GM12878 (cell line): ENCODE results near the gene ROBO1. TPM values are rescaled to one million over a fixed set of nuclear protein-coding genes. Genes with fewer than 3 reads are reported as not detected.

Source experiments
- BCLAF1 ChIP-seq: fragments of 450-650 bp; IDR thresholded peaks from 2 replicates; pipeline ENCODE4 v1.6.1; 2017; ENCODE audit warnings: antibody characterized with exemption, mild to moderate bottlenecking, moderate library complexity
- EGR1 ChIP-seq, 2 experiments: IDR thresholded peaks; 1 replicate in 1 of 2; 2 replicates in 1 of 2; pipeline ENCODE4 v1.6.1; 2011 to 2012; ENCODE audit warnings: low read depth in 2 of 2, low read length in 2 of 2, borderline replicate concordance in 1 of 2, mild to moderate bottlenecking in 1 of 2, moderate library complexity in 1 of 2
- IKZF1 ChIP-seq: fragments of 450-650 bp; conservative IDR thresholded peaks from 2 replicates; pipeline ENCODE4 v1.6.1; 2017; ENCODE audit warnings: antibody characterized with exemption, mild to moderate bottlenecking
- PAX8 ChIP-seq: fragments of 450-650 bp; IDR thresholded peaks from 2 replicates; pipeline ENCODE4 v1.6.1; 2017; ENCODE audit warnings: mild to moderate bottlenecking, moderate library complexity
- RBBP5 ChIP-seq: fragments of 200-600 bp; sonication (generic); conservative IDR thresholded peaks from 2 replicates; pipeline ENCODE4 v1.6.1; 2016
- SMC3 ChIP-seq: IDR thresholded peaks from 2 replicates; pipeline ENCODE4 v1.6.1; 2011; ENCODE audit warnings: low read length, improper control_type of control experiment, borderline replicate concordance
- SP1 ChIP-seq: IDR thresholded peaks from one replicate; pipeline ENCODE4 v1.6.1; 2011; ENCODE audit warnings: low read depth, low read length
- TCF12 ChIP-seq: IDR thresholded peaks from 2 replicates; pipeline ENCODE4 v1.6.1; 2011; ENCODE audit warnings: low read depth, mild to moderate bottlenecking, low read length
- polyA plus RNA-seq, 11 experiments: library from polyadenylated mRNA; depleted of rRNA in 4 of 11; unstranded in 6 of 11; stranded (reverse) in 5 of 11; fragments of >200 nt; fragmentation: Nextera tagmentation in 4 of 11; fragmentation: Illumina TruSeq in 1 of 11; extraction: Ambion mirVana in 4 of 11; extraction: Trizol in 1 of 11; gene quantifications; 1 replicate in 1 of 11; 2 replicates in 10 of 11; pipeline versions ENCODE4 v1.2.1 to v1.2.3, GENCODE V29; 2011 to 2016; ENCODE audit warnings: inconsistent platforms in 2 of 11, missing spikeins in 2 of 11, low read depth in 1 of 11
- total RNA-seq, 4 experiments: library from RNA; depleted of rRNA in 3 of 4; stranded (reverse); fragments of >200 nt in 3 of 4; fragmentation: Illumina TruSeq in 1 of 4; extraction: Trizol in 1 of 4; gene quantifications; 2 replicates each; pipeline versions ENCODE4 v1.2.1 to v1.2.3, GENCODE V29; 2013 to 2021
- TF ChIP-seq, protein P1 (sequence below): IDR thresholded peaks from 2 replicates; pipeline ENCODE4 v1.6.1; 2012; ENCODE audit warnings: improper control_type of control experiment, low read depth, low read length; ENCODE audit not compliant: insufficient replicate concordance
- TF ChIP-seq, protein P2 (sequence below): IDR thresholded peaks from 2 replicates; pipeline ENCODE4 v1.6.1; 2011; ENCODE audit warnings: low read depth, mild to moderate bottlenecking, low read length, moderate library complexity, borderline replicate concordance; ENCODE audit errors: extremely low read depth
- TF ChIP-seq, protein P3 (sequence below): fragments of 450-650 bp; formaldehyde crosslinking; IDR thresholded peaks from 2 replicates; pipeline ENCODE4 v1.4.0; 2022; ENCODE audit warnings: mild to moderate bottlenecking, moderate library complexity

ROBO1 gene
- total and polyA plus RNA-seq, 10 of the 15 experiments (the other 5 are each of a cell fraction or from before 2014, with no cell fraction given): 0.29 to 46.5 (median 1.2) TPM

DNA sequence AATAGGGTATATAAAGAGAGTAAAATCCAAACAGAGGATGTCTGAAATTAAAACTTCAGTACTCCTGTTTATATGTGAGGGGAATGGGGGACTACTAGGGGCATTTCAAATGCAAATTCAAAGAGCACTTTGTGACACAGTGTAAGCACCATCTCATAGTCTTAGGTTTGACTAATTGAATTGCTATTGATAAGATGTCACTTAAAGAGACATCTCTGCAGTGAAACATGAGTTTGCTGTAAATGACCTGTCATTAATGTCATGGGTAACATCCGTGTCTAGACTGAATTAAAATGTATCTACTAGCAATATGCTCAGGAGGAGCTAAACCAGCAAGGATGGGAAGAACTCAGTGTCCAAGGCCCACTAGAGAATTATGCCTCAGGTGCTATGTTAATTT lies 41.0 kb downstream of the ROBO1 start (continued):
- no peak for TF ChIP-seq PAX8
- no peak for TF ChIP-seq RBBP5
- TF ChIP-seq, protein P1, sequence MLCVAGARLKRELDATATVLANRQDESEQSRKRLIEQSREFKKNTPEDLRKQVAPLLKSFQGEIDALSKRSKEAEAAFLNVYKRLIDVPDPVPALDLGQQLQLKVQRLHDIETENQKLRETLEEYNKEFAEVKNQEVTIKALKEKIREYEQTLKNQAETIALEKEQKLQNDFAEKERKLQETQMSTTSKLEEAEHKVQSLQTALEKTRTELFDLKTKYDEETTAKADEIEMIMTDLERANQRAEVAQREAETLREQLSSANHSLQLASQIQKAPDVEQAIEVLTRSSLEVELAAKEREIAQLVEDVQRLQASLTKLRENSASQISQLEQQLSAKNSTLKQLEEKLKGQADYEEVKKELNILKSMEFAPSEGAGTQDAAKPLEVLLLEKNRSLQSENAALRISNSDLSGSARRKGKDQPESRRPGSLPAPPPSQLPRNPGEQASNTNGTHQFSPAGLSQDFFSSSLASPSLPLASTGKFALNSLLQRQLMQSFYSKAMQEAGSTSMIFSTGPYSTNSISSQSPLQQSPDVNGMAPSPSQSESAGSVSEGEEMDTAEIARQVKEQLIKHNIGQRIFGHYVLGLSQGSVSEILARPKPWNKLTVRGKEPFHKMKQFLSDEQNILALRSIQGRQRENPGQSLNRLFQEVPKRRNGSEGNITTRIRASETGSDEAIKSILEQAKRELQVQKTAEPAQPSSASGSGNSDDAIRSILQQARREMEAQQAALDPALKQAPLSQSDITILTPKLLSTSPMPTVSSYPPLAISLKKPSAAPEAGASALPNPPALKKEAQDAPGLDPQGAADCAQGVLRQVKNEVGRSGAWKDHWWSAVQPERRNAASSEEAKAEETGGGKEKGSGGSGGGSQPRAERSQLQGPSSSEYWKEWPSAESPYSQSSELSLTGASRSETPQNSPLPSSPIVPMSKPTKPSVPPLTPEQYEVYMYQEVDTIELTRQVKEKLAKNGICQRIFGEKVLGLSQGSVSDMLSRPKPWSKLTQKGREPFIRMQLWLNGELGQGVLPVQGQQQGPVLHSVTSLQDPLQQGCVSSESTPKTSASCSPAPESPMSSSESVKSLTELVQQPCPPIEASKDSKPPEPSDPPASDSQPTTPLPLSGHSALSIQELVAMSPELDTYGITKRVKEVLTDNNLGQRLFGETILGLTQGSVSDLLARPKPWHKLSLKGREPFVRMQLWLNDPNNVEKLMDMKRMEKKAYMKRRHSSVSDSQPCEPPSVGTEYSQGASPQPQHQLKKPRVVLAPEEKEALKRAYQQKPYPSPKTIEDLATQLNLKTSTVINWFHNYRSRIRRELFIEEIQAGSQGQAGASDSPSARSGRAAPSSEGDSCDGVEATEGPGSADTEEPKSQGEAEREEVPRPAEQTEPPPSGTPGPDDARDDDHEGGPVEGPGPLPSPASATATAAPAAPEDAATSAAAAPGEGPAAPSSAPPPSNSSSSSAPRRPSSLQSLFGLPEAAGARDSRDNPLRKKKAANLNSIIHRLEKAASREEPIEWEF: no peak
- no peak for TF ChIP-seq TCF12
- TF ChIP-seq IKZF1: no peak
- no peak for TF ChIP-seq BCLAF1
- TF ChIP-seq, protein P2, sequence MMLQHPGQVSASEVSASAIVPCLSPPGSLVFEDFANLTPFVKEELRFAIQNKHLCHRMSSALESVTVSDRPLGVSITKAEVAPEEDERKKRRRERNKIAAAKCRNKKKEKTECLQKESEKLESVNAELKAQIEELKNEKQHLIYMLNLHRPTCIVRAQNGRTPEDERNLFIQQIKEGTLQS: no peak
- no peak for TF ChIP-seq SMC3
- no peak for TF ChIP-seq EGR1 (IDR thresholded peaks at IDR 0.05; ENCODE audit: borderline replicate concordance in 1 of 2, low read depth in 2 of 2, low read length in 2 of 2)
- TF ChIP-seq SP1: no peak
- TF ChIP-seq, protein P3, sequence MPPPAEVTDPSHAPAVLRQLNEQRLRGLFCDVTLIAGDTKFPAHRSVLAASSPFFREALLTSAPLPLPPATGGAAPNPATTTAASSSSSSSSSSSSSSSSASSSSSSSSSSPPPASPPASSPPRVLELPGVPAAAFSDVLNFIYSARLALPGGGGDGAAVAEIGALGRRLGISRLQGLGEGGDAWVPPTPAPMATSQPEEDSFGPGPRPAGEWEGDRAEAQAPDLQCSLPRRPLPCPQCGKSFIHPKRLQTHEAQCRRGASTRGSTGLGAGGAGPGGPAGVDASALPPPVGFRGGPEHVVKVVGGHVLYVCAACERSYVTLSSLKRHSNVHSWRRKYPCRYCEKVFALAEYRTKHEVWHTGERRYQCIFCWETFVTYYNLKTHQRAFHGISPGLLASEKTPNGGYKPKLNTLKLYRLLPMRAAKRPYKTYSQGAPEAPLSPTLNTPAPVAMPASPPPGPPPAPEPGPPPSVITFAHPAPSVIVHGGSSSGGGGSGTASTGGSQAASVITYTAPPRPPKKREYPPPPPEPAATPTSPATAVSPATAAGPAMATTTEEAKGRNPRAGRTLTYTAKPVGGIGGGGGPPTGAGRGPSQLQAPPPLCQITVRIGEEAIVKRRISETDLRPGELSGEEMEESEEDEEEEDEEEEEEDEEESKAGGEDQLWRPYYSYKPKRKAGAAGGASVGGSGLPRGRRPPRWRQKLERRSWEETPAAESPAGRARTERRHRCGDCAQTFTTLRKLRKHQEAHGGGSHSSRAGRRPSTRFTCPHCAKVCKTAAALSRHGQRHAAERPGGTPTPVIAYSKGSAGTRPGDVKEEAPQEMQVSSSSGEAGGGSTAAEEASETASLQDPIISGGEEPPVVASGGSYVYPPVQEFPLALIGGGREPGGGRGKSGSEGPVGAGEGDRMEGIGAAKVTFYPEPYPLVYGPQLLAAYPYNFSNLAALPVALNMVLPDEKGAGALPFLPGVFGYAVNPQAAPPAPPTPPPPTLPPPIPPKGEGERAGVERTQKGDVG (CRISPR knock-in tag): no peak
